SH-SY5Y (cell line): ENCODE measurements around the gene ADPRHL1.

Experiments
- GATA2 ChIP-seq: IDR thresholded peaks from 2 replicates; pipeline ENCODE4 v1.6.1; 2011; ENCODE audit warnings: mild to moderate bottlenecking, low read depth, low read length
- GATA3 ChIP-seq: IDR thresholded peaks from 2 replicates; pipeline ENCODE4 v1.6.1; 2011; ENCODE audit warnings: low read depth, mild to moderate bottlenecking, low read length, moderate library complexity

GRCh38 chr13:113427562-113428468 lies 25.5 kb downstream of the ADPRHL1 start:
- no peak for TF ChIP-seq GATA2
- TF ChIP-seq GATA3, result no peak
